HUES48 (cell line): ENCODE data around the gene GSDME.

Experiments used
- H3K27ac ChIP-seq: one replicate; pipeline ENCODE4 v1.7.0; 2013; ENCODE audit warnings: low read depth, low read length, inconsistent platforms
- H3K27me3 ChIP-seq: 2 replicates; pipeline ENCODE4 v1.6.1; 2013; ENCODE audit warnings: mild to moderate bottlenecking, low read length; ENCODE audit not compliant: control insufficient read depth, insufficient read depth
- H3K36me3 ChIP-seq: 2 replicates; pipeline ENCODE4 v1.6.1; 2013; ENCODE audit warnings: low read length; ENCODE audit not compliant: control insufficient read depth, insufficient read depth
- H3K4me1 ChIP-seq: 2 replicates; pipeline ENCODE4 v1.6.1; 2013; ENCODE audit warnings: mild to moderate bottlenecking, low read length; ENCODE audit not compliant: control insufficient read depth, insufficient read depth
- H3K4me3 ChIP-seq: 2 replicates; pipeline ENCODE4 v1.5.1; 2013; ENCODE audit warnings: mild to moderate bottlenecking, low read depth, low read length
- H3K9ac ChIP-seq: 2 replicates; pipeline ENCODE4 v1.6.1; 2013; ENCODE audit warnings: mild to moderate bottlenecking, low read depth, low read length, moderate library complexity
- H3K9me3 ChIP-seq: 2 replicates; pipeline ENCODE4 v1.6.1; 2013; ENCODE audit warnings: low read length; ENCODE audit not compliant: control insufficient read depth, insufficient read depth

GSDME gene

GRCh38 chr7:24728503-24729364, 28.5 kb downstream of the GSDME start:
- no peaks in the 10 kb centered on the region for H3K27me3 ChIP-seq
- H3K9me3 ChIP-seq, result no peaks in the 10 kb centered on the region
- no peak overlapping the region for H3K9ac ChIP-seq
- H3K27ac ChIP-seq, result no peak overlapping the region
- H3K36me3 ChIP-seq, result no peaks in the 10 kb centered on the region
- peaks cover 30% of the 10 kb centered on the region for H3K4me1 ChIP-seq
- H3K4me3 ChIP-seq, result no peak overlapping the region

GRCh38 chr7:24728121-24728500, 29.2 kb downstream of the GSDME start:
- Histone ChIP-seq H3K27me3 (no peaks in the 10 kb centered on the region), H3K4me1 (peaks cover 29% of the 10 kb centered on the region), H3K4me3 (no peak overlapping the region), H3K9me3 (no peaks in the 10 kb centered on the region), H3K36me3 (no peaks in the 10 kb centered on the region), H3K27ac (no peak overlapping the region), H3K9ac (no peak overlapping the region)

- no peak overlapping the region for H3K27ac ChIP-seq
- H3K9me3 ChIP-seq, result no peaks in the 10 kb centered on the region
- no peak overlapping the region for H3K9ac ChIP-seq
- H3K4me3 ChIP-seq, result no peak overlapping the region
- peaks cover 34% of the 10 kb centered on the region for H3K4me1 ChIP-seq
- no peaks in the 10 kb centered on the region for H3K36me3 ChIP-seq
- H3K27me3 ChIP-seq, result no peaks in the 10 kb centered on the region
Measured at GRCh38 chr7:24727154-24728120, 29.8 kb downstream of the GSDME start.

- Histone ChIP-seq H3K9ac (peak overlapping the region; percentile 10; the same call in 1 of the 2 replicates), H3K4me1 (peaks cover 35% of the 10 kb centered on the region), H3K4me3 (no peak overlapping the region), H3K9me3 (no peaks in the 10 kb centered on the region), H3K36me3 (no peaks in the 10 kb centered on the region), H3K27me3 (no peaks in the 10 kb centered on the region), H3K27ac (peak overlapping the region; percentile 84)
Measured at GRCh38 chr7:24725554-24726241, 31.6 kb downstream of the GSDME start.

GRCh38 chr7:24724451-24725190, 32.6 kb downstream of the GSDME start:
- H3K9me3 ChIP-seq, result no peaks in the 10 kb centered on the region
- H3K4me3 ChIP-seq, result no peak overlapping the region
- peaks cover 35% of the 10 kb centered on the region for H3K4me1 ChIP-seq

GRCh38 chr7:24723178-24723530, 34.1 kb downstream of the GSDME start:
- H3K9ac ChIP-seq, result no peak overlapping the region
- no peaks in the 10 kb centered on the region for H3K9me3 ChIP-seq
- no peak overlapping the region for H3K4me3 ChIP-seq
- peaks cover 35% of the 10 kb centered on the region for H3K4me1 ChIP-seq
- no peaks in the 10 kb centered on the region for H3K27me3 ChIP-seq
- H3K36me3 ChIP-seq, result no peaks in the 10 kb centered on the region
- H3K27ac ChIP-seq, result no peak overlapping the region

More at GRCh38 chr7:24724451-24725190, 32.6 kb downstream of the GSDME start:
- H3K27me3 ChIP-seq, result no peaks in the 10 kb centered on the region
- H3K27ac ChIP-seq, result no peak overlapping the region
- no peaks in the 10 kb centered on the region for H3K36me3 ChIP-seq
- no peak overlapping the region for H3K9ac ChIP-seq

- Histone ChIP-seq H3K36me3 (no peaks in the 10 kb centered on the region), H3K27ac (no peak overlapping the region), H3K9ac (no peak overlapping the region), H3K27me3 (no peaks in the 10 kb centered on the region), H3K4me1 (peaks cover 35% of the 10 kb centered on the region), H3K4me3 (no peak overlapping the region), H3K9me3 (no peaks in the 10 kb centered on the region)
Measured at GRCh38 chr7:24722386-24723177, 34.7 kb downstream of the GSDME start.

GRCh38 chr7:24721481-24722001, 35.7 kb downstream of the GSDME start:
- Histone ChIP-seq H3K9me3 (no peaks in the 10 kb centered on the region), H3K27me3 (no peaks in the 10 kb centered on the region), H3K4me3 (no peak overlapping the region), H3K27ac (no peak overlapping the region), H3K36me3 (no peaks in the 10 kb centered on the region), H3K4me1 (peaks cover 30% of the 10 kb centered on the region), H3K9ac (no peak overlapping the region)

GRCh38 chr7:24720283-24720682, 37.0 kb downstream of the GSDME start:
- Histone ChIP-seq H3K4me3 (no peak overlapping the region), H3K4me1 (peaks cover 22% of the 10 kb centered on the region), H3K36me3 (no peaks in the 10 kb centered on the region), H3K27ac (no peak overlapping the region), H3K27me3 (no peaks in the 10 kb centered on the region), H3K9me3 (no peaks in the 10 kb centered on the region), H3K9ac (no peak overlapping the region)
